Lung (tissue), 12 donors: Measurements from ENCODE around the gene LTB4R. TPM values are rescaled to one million over a fixed set of nuclear protein-coding genes. Genes with fewer than 3 reads are reported as not detected.
"Not testable (repeated sequence)": the region's sequence is repeated elsewhere in the genome, so short reads cannot be mapped to it uniquely, and the experiment has no call there.

Source experiments
- ATAC-seq: fragments of 200-7000 bp; cut with Tn5 transposase; one replicate; pipeline ENCODE4 v1.9.1; 2020; ENCODE audit warnings: moderate number of reproducible peaks; ENCODE audit not compliant: insufficient read depth, low FRiP score
- DNase-seq, 3 donors: peaks; one replicate each; pipeline ENCODE4 v3.0.0-alpha.2; 2013 to 2017
- H3K27ac ChIP-seq, 2 donors: one replicate each; pipeline ENCODE4 v1.5.1; 2013; ENCODE audit warnings: mild to moderate bottlenecking in 2 of 2, moderate library complexity in 2 of 2, control low read depth in 1 of 2, inconsistent platforms in 1 of 2, low read depth in 1 of 2, low read length in 1 of 2
- H3K27me3 ChIP-seq, 3 donors: one replicate each; pipeline ENCODE4 v1.5.1; 2013; ENCODE audit warnings: low read length in 2 of 3; ENCODE audit not compliant: control insufficient read depth in 3 of 3, insufficient read depth in 3 of 3
- H3K36me3 ChIP-seq, 4 donors: one replicate each; pipeline ENCODE4 v1.5.1; 2013; ENCODE audit warnings: low read length in 4 of 4, mild to moderate bottlenecking in 1 of 4, moderate library complexity in 1 of 4; ENCODE audit not compliant: control insufficient read depth in 4 of 4, insufficient read depth in 4 of 4
- H3K4me1 ChIP-seq, 5 donors: one replicate each; pipeline ENCODE4 v1.5.1; 2013; ENCODE audit warnings: low read length in 5 of 5, mild to moderate bottlenecking in 2 of 5, moderate library complexity in 1 of 5; ENCODE audit not compliant: control insufficient read depth in 5 of 5, insufficient read depth in 5 of 5
- H3K4me3 ChIP-seq: one replicate; pipeline ENCODE4 v1.5.1; 2013; ENCODE audit warnings: mild to moderate bottlenecking, control low read depth, moderate library complexity
- H3K9ac ChIP-seq, 2 donors: one replicate each; pipeline ENCODE4 v1.5.1; 2013; ENCODE audit warnings: low read length in 2 of 2, control low read depth in 1 of 2; ENCODE audit not compliant: insufficient read depth in 1 of 2
- H3K9me3 ChIP-seq, 4 donors: one replicate each; pipeline ENCODE4 v1.5.1; 2013; ENCODE audit warnings: low read length in 3 of 4, mild to moderate bottlenecking in 1 of 4, moderate library complexity in 1 of 4; ENCODE audit not compliant: control insufficient read depth in 4 of 4, insufficient read depth in 3 of 4
- CTCF ChIP-seq: IDR thresholded peaks from 2 replicates; pipeline ENCODE4 v1.5.1; 2012; ENCODE audit warnings: mild to moderate bottlenecking; ENCODE audit errors: control extremely low read depth, extremely low read depth
- WGBS, 2 donors: extraction: QIAGEN DNeasy Blood & Tissue Kit; methylation state at CpG; one replicate each; pipeline ENCODE4 v1.1.7; 2013; 5-methylcytosine and 5-hydroxymethylcytosine counted together
- polyA plus RNA-seq, 2 donors: library from polyadenylated mRNA; stranded (reverse); fragments of 200-250 nt; gene quantifications; one replicate each; pipeline ENCODE4 v1.2.1, GENCODE V29; 2013
- total RNA-seq, 2 donors: library from RNA; depleted of rRNA in 1 of 2; stranded (reverse); fragments of >200 nt in 1 of 2; gene quantifications; one replicate each; pipeline ENCODE4 v1.2.1, GENCODE V29; 2014 to 2021
- donor health status: control.
- donor health status: control.
- donor health status: Bipolar disorder and iron deficiency.
- donor health status: healthy.
- donor health status: DM: yes; HTN: yes; CAD: no.

Gene LTB4R
- total and polyA plus RNA-seq, 4 donors, result 4.4 to 47.0 (median 11.0) TPM

- H3K9me3 ChIP-seq, result no peaks in the 10 kb centered on the region
- WGBS, 2 donors, result 52 to 89% methylated on average over 4 to 5 of the region's 5 CpGs
- H3K36me3 ChIP-seq, result no peaks in the 10 kb centered on the region
- H3K4me3 ChIP-seq, result no peak overlapping the region
- H3K27me3 ChIP-seq, result peaks cover 0 to 3% (median 1%) of the 10 kb centered on the region in 3 donors
- H3K27ac ChIP-seq, result no peak overlapping the region
- TF ChIP-seq CTCF, result no peak
- ATAC-seq, result no peak
- H3K9ac ChIP-seq, result no peak overlapping the region
- peaks cover 0 to 8% (median 0%) of the 10 kb centered on the region in 5 donors for H3K4me1 ChIP-seq
- DNase-seq, result no peak
Observed at GRCh38 chr14:24353559-24354481, 42.5 kb downstream of the LTB4R start.

- H3K27me3 ChIP-seq, H3K9me3 ChIP-seq, DNase-seq, ATAC-seq, H3K4me3 ChIP-seq, H3K9ac ChIP-seq, H3K36me3 ChIP-seq, H3K4me1 ChIP-seq, H3K27ac ChIP-seq: not testable (repeated sequence)
- 84 to 85% methylated on average over 3 of the region's 3 CpGs for whole genome bisulfite sequencing, 2 donors
Observed at GRCh38 chr14:24354482-24354825, 43.2 kb downstream of the LTB4R start.

GRCh38 chr14:24355009-24355408 lies 43.7 kb downstream of the LTB4R start:
- TF ChIP-seq CTCF, result no peak
- 51 to 57% methylated on average over 7 of the region's 7 CpGs for WGBS, 2 donors
- H3K9me3 ChIP-seq, result no peaks in the 10 kb centered on the region
- no peak for ATAC-seq
- H3K9ac ChIP-seq, result no peak overlapping the region
- DNase-seq, result no peak
- H3K36me3 ChIP-seq, result no peaks in the 10 kb centered on the region
- peak overlapping the region in 1 of 2 donors; percentile 32 for H3K27ac ChIP-seq
- H3K4me1 ChIP-seq, result peaks cover 0 to 8% (median 0%) of the 10 kb centered on the region in 5 donors
- no peaks in the 10 kb centered on the region for H3K27me3 ChIP-seq
- no peak overlapping the region for H3K4me3 ChIP-seq

GRCh38 chr14:24356208-24356607 lies 44.9 kb downstream of the LTB4R start:
- Histone ChIP-seq H3K9me3 (no peaks in the 10 kb centered on the region), H3K36me3 (no peaks in the 10 kb centered on the region), H3K9ac (no peak overlapping the region), H3K27ac (no peak overlapping the region), H3K4me1 (peaks cover 0 to 8% (median 0%) of the 10 kb centered on the region in 5 donors), H3K4me3 (no peak overlapping the region), H3K27me3 (no peaks in the 10 kb centered on the region)
- DNase-seq, result no peak
- WGBS, 2 donors, result 91 to 98% methylated on average over 4 of the region's 4 CpGs
- ATAC-seq, result no peak
- TF ChIP-seq CTCF, result no peak
